Stimulated activated CD8-positive, alpha-beta memory T cell treated with anti-CD3 and anti-CD28 coated beads, Interleukin-4, amount 100 ng/mL, for 1 hour (primary cell): ENCODE data around the gene MMP14.
A peak's percentile ranks its signal among the peaks of the same experiment; 100 is the strongest.

ENCODE experiments used
- DNase-seq, 2 donors: peaks; one replicate each; pipeline ENCODE4 v3.0.0-alpha.2; 2020; ENCODE audit warnings: low read depth in 2 of 2, low spot score in 1 of 2

The MMP14 gene

GRCh38 chr14:22884076-22884737 lies 47.8 kb downstream of the MMP14 start:
- DNase-seq = no peak

GRCh38 chr14:22884738-22885523 lies 48.5 kb downstream of the MMP14 start:
- DNase-seq = no peak

- DNase-seq = no peak
These were observed 49.6 kb downstream of the MMP14 start for GRCh38 chr14:22885975-22886374.

GRCh38 chr14:22886500-22887259 lies 50.3 kb downstream of the MMP14 start:
- DNase-seq = peak; percentile 38 to 53

DNA sequence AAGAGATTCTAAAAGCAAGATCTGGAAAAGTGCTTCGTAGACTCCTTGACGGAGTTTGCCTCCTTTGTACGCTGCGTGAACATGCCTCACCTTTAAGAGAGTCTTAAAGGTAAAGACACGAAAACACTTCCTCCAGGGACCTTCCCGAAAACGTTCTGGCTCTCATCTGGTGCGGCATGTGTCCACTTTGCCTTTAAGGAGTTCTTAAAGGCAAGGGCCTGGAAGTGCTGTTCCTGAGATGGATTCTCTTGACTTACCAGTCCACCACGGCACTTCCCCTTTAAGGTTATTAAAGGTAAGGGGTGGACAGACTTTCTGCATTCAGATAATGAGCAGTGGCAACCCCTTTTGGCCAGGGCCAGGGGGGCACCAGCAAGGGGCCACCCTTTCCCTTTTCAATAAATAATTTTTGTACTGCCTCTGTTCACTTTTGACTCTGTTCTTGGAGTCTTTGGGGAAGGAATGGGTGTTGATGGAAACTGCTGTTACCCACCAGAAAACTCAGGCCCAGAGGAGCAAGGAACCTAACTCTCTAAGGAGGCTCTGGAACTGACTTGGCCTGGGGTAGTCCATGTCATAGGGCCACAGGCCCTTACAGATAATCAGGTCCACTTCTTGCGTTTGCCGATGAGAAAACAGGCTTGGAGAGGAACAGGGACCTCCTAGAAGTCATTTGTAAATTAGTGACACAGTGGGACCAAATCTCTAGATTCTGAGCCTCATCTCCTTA lies 51.0 kb downstream of the MMP14 start:
- no peak for DNase-seq

DNA sequence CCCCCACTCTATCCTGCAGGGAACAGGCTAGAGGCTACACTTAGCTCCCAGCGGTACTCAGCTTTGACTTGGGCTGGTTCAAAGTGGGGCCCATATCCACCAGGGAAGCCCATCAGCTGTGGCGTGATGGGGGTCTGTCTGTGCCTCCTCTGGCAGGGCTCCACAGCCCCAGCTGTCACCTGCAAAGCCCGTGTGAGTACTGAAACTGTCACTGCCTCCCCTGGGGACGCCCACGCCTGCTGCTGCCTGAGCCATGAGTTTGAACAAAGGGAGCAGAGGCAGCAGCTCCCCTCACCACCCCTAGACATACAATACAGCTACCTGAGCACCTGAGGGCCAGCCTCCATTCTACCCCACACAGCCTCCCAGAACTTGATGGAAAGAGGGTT lies 51.6 kb downstream of the MMP14 start:
- DNase-seq = no peak

DNA sequence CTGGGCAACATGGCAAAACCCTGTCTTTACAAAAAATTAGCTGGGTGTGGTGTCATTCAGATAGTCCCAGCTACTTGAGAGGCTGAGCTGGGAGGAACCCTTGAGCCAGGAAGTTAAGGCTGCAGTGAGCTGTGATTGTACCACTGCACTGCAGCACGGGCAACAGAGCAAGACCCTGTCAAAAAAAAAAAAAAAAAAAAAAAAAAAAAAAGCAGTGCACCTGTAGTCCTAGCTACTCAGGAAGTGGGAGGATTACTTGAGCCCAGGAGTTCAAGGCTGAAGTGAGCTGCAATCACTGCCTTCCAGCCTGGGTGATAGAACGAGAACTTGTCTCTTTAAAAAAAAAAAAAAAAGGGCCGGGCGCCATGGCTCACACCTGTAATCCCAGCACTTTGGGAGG lies 52.3 kb downstream of the MMP14 start:
- DNase-seq = no peak

- no peak for DNase-seq
These were observed 54.0 kb downstream of the MMP14 start for GRCh38 chr14:22890416-22890815.

DNA sequence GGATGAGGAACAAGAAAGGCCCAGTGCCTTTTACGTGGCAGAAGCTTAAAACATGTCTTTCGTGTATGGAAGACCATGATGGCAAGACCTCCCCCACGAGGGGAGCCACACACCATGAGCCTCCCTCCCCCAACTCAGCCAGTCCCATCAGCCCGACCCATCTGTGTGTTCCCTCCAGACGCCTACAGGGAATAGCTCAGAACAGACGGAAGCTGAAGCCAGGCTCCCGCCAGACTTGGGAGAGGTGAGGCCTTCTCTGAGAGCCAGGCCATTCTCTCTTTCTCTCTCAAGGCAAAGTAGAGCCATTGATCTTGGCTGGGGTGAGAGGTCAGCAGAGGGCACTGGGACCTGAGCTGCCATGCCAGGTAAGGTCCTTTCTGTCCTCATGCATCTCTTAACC lies 56.1 kb downstream of the MMP14 start:
- DNase-seq = no peak

- DNase-seq = no peak
These were observed 57.3 kb downstream of the MMP14 start for GRCh38 chr14:22893706-22894105.

GRCh38 chr14:22895402-22895801 lies 59.0 kb downstream of the MMP14 start:
- DNase-seq = no peak

DNA sequence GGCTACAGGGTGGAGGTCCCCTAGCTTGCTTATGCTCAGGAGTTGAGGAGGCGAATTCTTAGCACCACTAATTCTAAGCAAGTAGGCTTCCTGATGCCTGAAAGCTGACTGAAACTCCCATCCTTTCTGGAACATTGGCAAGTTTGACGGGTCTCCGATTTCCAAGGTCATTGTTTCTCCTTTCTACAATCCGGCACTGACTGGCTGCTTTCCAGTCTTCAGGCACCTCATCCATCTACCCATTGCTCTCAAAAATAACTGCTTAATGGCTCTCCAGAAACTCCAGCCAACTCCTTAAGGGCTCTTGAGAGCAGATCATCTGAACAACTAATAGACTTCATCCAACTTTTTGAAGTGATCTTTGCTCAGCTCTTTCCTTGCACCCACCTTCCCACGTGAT lies 60.0 kb downstream of the MMP14 start:
- DNase-seq = no peak

DNA sequence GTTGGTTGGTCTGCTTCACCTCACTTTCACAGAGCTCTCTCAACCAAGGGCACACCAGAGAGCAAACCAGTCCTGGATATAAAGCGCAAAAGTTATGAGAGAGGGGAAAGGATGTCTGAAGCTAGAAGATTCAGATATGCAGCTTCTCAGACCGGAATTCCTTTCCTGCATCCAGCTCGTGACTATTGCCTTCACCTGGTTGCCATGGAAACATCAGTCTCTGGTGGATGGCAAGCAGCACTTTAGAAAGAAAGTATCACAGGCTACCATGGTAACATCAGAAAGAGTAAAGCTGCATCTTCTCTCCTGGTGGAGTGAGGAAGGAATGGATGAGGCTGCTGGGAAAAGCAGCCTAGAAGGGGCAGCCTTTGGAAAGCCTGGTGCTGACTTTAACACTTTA lies 60.4 kb downstream of the MMP14 start:
- DNase-seq = no peak

GRCh38 chr14:22897357-22897756 lies 61.0 kb downstream of the MMP14 start:
- no peak for DNase-seq
